HG02884 (cell line): ENCODE measurements around the gene TJP3.
A peak's percentile ranks its signal among the peaks of the same experiment; 100 is the strongest.
"Not testable (repeated sequence)": the region's sequence is repeated elsewhere in the genome, so short reads cannot be mapped to it uniquely, and the experiment has no call there.

ENCODE experiments used
- ATAC-seq: cut with Tn5 transposase; IDR thresholded peaks from one replicate; pipeline ENCODE4 v1.9.1; 2021; ENCODE audit warnings: mild to moderate bottlenecking, moderate library complexity; ENCODE audit not compliant: unreplicated experiment

The TJP3 gene

GRCh38 chr19:3738477-3739220 lies 30.5 kb downstream of the TJP3 start:
- no peak for ATAC-seq

- ATAC-seq = no peak
Measured at GRCh38 chr19:3740431-3740830, 32.2 kb downstream of the TJP3 start.

- ATAC-seq = no peak
Measured at GRCh38 chr19:3743486-3743885, 35.3 kb downstream of the TJP3 start.

- no peak for ATAC-seq
Measured at GRCh38 chr19:3745363-3746045, 37.3 kb downstream of the TJP3 start.

GRCh38 chr19:3746371-3747056 lies 38.3 kb downstream of the TJP3 start:
- no peak for ATAC-seq

- ATAC-seq = no peak
Measured at GRCh38 chr19:3748965-3749364, 40.8 kb downstream of the TJP3 start.

- ATAC-seq = no peak
Measured at GRCh38 chr19:3750211-3750610, 42.0 kb downstream of the TJP3 start.

- no peak for ATAC-seq
Measured at GRCh38 chr19:3751236-3751635, 43.1 kb downstream of the TJP3 start.

- ATAC-seq = no peak
Measured at GRCh38 chr19:3752492-3752891, 44.3 kb downstream of the TJP3 start.

GRCh38 chr19:3753631-3754410 lies 45.6 kb downstream of the TJP3 start:
- no peak for ATAC-seq

- ATAC-seq = not testable (repeated sequence)
Measured at GRCh38 chr19:3757705-3758104, 49.5 kb downstream of the TJP3 start.

GRCh38 chr19:3758297-3758696 lies 50.1 kb downstream of the TJP3 start:
- not testable (repeated sequence) for ATAC-seq

- ATAC-seq = no peak
Measured at GRCh38 chr19:3759482-3760254, 51.5 kb downstream of the TJP3 start.

GRCh38 chr19:3760871-3761361 lies 52.7 kb downstream of the TJP3 start:
- no peak for ATAC-seq

- ATAC-seq = peak; percentile 44
Measured at GRCh38 chr19:3761382-3762129, 53.4 kb downstream of the TJP3 start, which contains the start of gene APBA3. TSS of gene APBA3 (minus strand) at chr19:3761692. CDS start at chr19:3760264, 1,428 bp downstream.

- no peak for ATAC-seq
Measured at GRCh38 chr19:3762130-3762473, 53.9 kb downstream of the TJP3 start.

GRCh38 chr19:3762501-3763459 lies 54.6 kb downstream of the TJP3 start, which contains the start of gene MRPL54:
TSS of gene MRPL54 (plus strand) at chr19:3762682. CDS start at chr19:3762701, 19 bp downstream.
- peak; percentile 71 for ATAC-seq

- no peak for ATAC-seq
Measured at GRCh38 chr19:3765121-3765520, 56.9 kb downstream of the TJP3 start.
